Vagina (tissue), 2 donors: Measurements from ENCODE around the gene REPS2. TPM values are rescaled to one million over a fixed set of nuclear protein-coding genes. Genes with fewer than 3 reads are reported as not detected.
A peak's percentile ranks its signal among the peaks of the same experiment; 100 is the strongest.

Source experiments
- DNase-seq, 2 donors: peaks; one replicate each; pipeline ENCODE4 v3.0.0-alpha.2; 2017; ENCODE audit errors: extremely low spot score in 2 of 2
- H3K27ac ChIP-seq: fragments of 200-600 bp; sonication (generic); one replicate; pipeline ENCODE4 v1.5.1; 2019
- H3K27me3 ChIP-seq: fragments of 200-600 bp; sonication (generic); one replicate; pipeline ENCODE4 v1.5.1; 2019
- H3K36me3 ChIP-seq, 2 donors: fragments of 200-600 bp; sonication (generic); one replicate each; pipeline ENCODE4 v1.5.1; 2017 to 2019
- H3K4me1 ChIP-seq: fragments of 200-600 bp; sonication (generic); one replicate; pipeline ENCODE4 v1.5.1; 2019
- H3K4me3 ChIP-seq, 2 donors: fragments of 200-600 bp; sonication (generic); 1 replicate in 1 of 2; 2 replicates in 1 of 2; pipeline ENCODE4 v1.5.1; 2016 to 2019
- H3K9me3 ChIP-seq: fragments of 200-600 bp; sonication (generic); one replicate; pipeline ENCODE4 v1.5.1; 2019
- POLR2A ChIP-seq, 2 donors: fragments of 450-650 bp; IDR thresholded peaks; one replicate each; pipeline ENCODE4 v1.6.1; 2017; ENCODE audit warnings: antibody characterized with exemption in 2 of 2, mild to moderate bottlenecking in 2 of 2, moderate library complexity in 2 of 2
- POLR2AphosphoS5 ChIP-seq, 2 donors: sonication (generic); formaldehyde crosslinking; IDR thresholded peaks; one replicate each; pipeline ENCODE4 v1.9.0; 2017; ENCODE audit warnings: antibody characterized with exemption in 2 of 2, mild to moderate bottlenecking in 2 of 2, low read depth in 1 of 2; ENCODE audit not compliant: insufficient read depth in 1 of 2
- intact Hi-C: fragments of 100-400 bp; cut with DNase I; formaldehyde crosslinking; loops from one replicate; pipeline ENCODE4 v1.15.1; 2023
- total RNA-seq: library from RNA; depleted of rRNA; stranded (reverse); fragments of >200 nt; gene quantifications from one replicate; pipeline ENCODE4 v1.2.3, GENCODE V29; 2016
- TF ChIP-seq, protein P1 (sequence below), 3 experiments: fragments of 450-650 bp in 2 of 3; fragments of 200-600 bp in 1 of 3; sonication (generic) in 1 of 3; IDR thresholded peaks; one replicate each; pipeline ENCODE4 v1.5.1; 2017 to 2019; ENCODE audit warnings: antibody characterized with exemption in 3 of 3, mild to moderate bottlenecking in 2 of 3, moderate library complexity in 2 of 3

REPS2 gene
- total RNA-seq, 1 donor from 2014 or later: 10.8 TPM

DNA sequence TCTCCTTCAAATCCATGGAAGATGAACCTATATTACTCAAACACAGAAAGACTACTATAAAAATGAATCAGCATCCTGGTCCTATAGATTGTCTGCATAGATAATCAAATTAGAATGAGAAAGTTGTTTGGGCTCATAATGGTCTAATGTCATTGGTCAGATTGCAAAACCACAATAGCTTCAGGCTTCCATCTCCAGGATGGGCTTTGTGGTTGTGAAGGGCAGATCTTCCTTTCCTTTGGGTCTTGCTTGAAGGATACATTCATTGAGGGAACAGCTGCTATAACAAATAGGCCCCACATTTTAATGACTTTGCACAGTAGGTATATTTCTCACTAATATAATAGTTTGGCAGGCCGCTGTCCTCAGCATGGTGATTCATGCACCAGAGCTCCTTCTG is 94.3 kb downstream of the REPS2 start:
- Histone ChIP-seq H3K4me3 (no peak overlapping the region), H3K9me3 (no peaks in the 10 kb centered on the region), H3K27ac (no peak overlapping the region), H3K27me3 (no peaks in the 10 kb centered on the region), H3K36me3 (no peaks in the 10 kb centered on the region), H3K4me1 (no peaks in the 10 kb centered on the region)
- intact Hi-C loops: no loop called here
- TF ChIP-seq POLR2A (IDR thresholded peaks at IDR 0.05) (no peak), POLR2AphosphoS5 (IDR thresholded peaks at IDR 0.05; ENCODE audit: insufficient read depth in 1 of 2, low read depth in 1 of 2) (no peak)
- TF ChIP-seq, protein P1, sequence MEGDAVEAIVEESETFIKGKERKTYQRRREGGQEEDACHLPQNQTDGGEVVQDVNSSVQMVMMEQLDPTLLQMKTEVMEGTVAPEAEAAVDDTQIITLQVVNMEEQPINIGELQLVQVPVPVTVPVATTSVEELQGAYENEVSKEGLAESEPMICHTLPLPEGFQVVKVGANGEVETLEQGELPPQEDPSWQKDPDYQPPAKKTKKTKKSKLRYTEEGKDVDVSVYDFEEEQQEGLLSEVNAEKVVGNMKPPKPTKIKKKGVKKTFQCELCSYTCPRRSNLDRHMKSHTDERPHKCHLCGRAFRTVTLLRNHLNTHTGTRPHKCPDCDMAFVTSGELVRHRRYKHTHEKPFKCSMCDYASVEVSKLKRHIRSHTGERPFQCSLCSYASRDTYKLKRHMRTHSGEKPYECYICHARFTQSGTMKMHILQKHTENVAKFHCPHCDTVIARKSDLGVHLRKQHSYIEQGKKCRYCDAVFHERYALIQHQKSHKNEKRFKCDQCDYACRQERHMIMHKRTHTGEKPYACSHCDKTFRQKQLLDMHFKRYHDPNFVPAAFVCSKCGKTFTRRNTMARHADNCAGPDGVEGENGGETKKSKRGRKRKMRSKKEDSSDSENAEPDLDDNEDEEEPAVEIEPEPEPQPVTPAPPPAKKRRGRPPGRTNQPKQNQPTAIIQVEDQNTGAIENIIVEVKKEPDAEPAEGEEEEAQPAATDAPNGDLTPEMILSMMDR (IDR thresholded peaks at IDR 0.05): no peak
- DNase-seq: no peak

DNA sequence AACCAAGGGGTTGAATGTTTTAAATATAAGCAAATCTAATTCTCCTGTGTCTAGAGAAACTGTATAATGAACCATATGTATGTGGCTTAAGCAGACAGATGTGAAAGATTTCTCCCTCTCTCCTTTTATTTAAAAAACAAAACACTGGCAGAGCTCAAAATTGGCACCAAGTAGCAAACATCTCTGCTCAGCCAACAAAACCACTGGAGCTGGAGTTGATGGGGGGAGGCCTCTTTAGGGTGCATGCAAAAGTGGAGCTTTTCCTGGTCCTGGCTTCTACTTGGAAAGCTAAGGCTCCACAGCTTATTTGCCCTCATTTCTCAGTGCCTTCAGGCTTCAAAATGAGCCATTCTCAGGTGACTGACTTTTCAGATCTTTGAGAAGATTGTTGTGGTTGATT is 95.6 kb downstream of the REPS2 start:
- H3K27me3 ChIP-seq: no peaks in the 10 kb centered on the region
- no peak overlapping the region for H3K4me3 ChIP-seq
- DNase-seq: no peak
- H3K9me3 ChIP-seq: no peaks in the 10 kb centered on the region
- intact Hi-C loops: no loop called here
- no peaks in the 10 kb centered on the region for H3K4me1 ChIP-seq
- no peaks in the 10 kb centered on the region for H3K36me3 ChIP-seq
- TF ChIP-seq POLR2AphosphoS5 (IDR thresholded peaks at IDR 0.05; ENCODE audit: insufficient read depth in 1 of 2, low read depth in 1 of 2) (no peak), POLR2A (IDR thresholded peaks at IDR 0.05) (no peak)
- TF ChIP-seq, protein P1 (IDR thresholded peaks at IDR 0.05): no peak
- no peak overlapping the region for H3K27ac ChIP-seq

DNA sequence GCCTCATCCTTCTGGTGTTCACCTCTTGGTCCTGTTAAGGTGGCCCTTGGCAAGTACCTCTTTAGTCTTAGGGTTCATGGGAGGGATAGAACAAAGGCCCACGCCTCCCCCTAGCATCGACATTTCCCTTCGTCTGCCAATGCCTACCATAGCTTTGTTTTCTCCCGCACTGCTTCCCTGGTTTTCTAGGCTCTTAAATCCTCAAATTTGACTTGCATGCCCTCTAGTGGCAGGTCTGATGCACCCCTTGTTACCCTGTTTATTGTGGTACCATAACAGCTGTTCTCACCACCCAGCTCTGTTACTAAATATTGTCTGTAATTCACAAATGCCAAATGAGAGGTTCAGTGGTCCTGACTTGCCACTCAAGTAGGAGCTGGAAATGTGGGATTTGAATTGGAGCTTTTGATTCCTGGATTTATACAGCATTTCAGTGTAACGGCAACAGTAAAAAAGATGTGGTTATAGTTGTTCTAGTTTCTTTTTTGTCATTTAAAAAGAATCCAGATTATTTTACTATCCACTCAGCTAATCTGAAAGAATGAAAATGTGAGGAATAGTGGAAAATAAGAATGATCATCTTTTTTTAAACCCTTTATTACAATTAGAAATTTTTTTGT is 100.1 kb downstream of the REPS2 start:
- DNase-seq: no peak
- Histone ChIP-seq H3K27ac (no peak overlapping the region), H3K4me3 (no peak overlapping the region), H3K9me3 (no peaks in the 10 kb centered on the region), H3K36me3 (no peaks in the 10 kb centered on the region), H3K4me1 (no peaks in the 10 kb centered on the region), H3K27me3 (no peaks in the 10 kb centered on the region)
- no peak for TF ChIP-seq POLR2AphosphoS5 (IDR thresholded peaks at IDR 0.05; ENCODE audit: insufficient read depth in 1 of 2, low read depth in 1 of 2)
- TF ChIP-seq POLR2A (IDR thresholded peaks at IDR 0.05): no peak
- TF ChIP-seq, protein P1 (IDR thresholded peaks at IDR 0.05): peak; percentile 15 to 58 (median 41)
- intact Hi-C loops: no loop called here

DNA sequence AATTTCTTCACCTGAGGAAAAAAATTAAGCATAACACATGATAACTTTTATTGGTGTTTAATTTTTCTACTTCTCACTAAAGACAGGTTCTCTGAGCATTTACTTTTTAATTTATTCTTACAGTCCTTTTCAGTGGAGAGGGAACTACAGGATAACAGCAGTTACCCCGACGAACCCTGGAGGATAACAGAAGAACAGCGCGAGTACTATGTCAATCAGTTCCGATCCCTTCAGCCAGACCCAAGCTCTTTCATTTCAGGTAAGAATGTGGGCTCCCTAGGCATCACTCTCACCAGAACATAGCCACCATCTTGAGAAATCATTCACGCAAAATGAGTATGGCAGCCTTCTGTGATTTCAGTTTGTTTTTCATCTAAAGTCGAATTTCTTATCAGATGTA is 100.8 kb downstream of the REPS2 start:
- H3K4me1 ChIP-seq: no peaks in the 10 kb centered on the region
- H3K4me3 ChIP-seq: no peak overlapping the region
- H3K27ac ChIP-seq: no peak overlapping the region
- H3K27me3 ChIP-seq: no peaks in the 10 kb centered on the region
- no peaks in the 10 kb centered on the region for H3K36me3 ChIP-seq
- TF ChIP-seq, protein P1 (IDR thresholded peaks at IDR 0.05): no peak
- TF ChIP-seq POLR2A (IDR thresholded peaks at IDR 0.05): no peak
- no peak for TF ChIP-seq POLR2AphosphoS5 (IDR thresholded peaks at IDR 0.05; ENCODE audit: insufficient read depth in 1 of 2, low read depth in 1 of 2)
- H3K9me3 ChIP-seq: no peaks in the 10 kb centered on the region
- intact Hi-C loops: no loop called here
- DNase-seq: no peak

DNA sequence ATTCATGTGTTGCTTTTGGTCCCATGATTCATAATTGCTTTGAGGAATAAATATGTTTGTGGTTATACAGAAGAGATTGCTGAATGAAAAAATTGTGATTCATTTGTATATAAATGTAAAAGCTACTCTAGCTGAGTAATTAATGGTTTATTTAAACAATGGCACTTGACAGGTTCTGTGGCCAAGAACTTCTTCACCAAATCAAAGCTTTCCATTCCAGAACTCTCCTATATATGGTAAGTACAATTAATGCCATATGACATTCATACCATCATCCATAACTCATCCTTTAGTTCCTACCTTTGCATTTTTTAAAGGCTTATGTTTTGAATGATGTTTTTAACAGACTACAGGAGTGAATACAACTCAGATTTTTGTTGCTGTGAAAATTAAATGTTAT is 105.8 kb downstream of the REPS2 start:
- Histone ChIP-seq H3K27me3 (no peaks in the 10 kb centered on the region), H3K4me1 (no peaks in the 10 kb centered on the region), H3K4me3 (no peak overlapping the region), H3K9me3 (no peaks in the 10 kb centered on the region), H3K36me3 (no peaks in the 10 kb centered on the region), H3K27ac (no peak overlapping the region)
- no peak for DNase-seq
- intact Hi-C loops: no loop called here
- no peak for TF ChIP-seq POLR2A (IDR thresholded peaks at IDR 0.05)
- TF ChIP-seq, protein P1 (IDR thresholded peaks at IDR 0.05): no peak
- TF ChIP-seq POLR2AphosphoS5 (IDR thresholded peaks at IDR 0.05; ENCODE audit: insufficient read depth in 1 of 2, low read depth in 1 of 2): no peak
